Ureter (tissue), 1 donor: ENCODE measurements around the gene CNTLN. TPM values are rescaled to one million over a fixed set of nuclear protein-coding genes. Genes with fewer than 3 reads are reported as not detected.
"Not testable (repeated sequence)": the region's sequence is repeated elsewhere in the genome, so short reads cannot be mapped to it uniquely, and the experiment has no call there.

ENCODE experiments used
- DNase-seq: peaks from one replicate; pipeline ENCODE4 v3.0.0-alpha.2; 2020; ENCODE audit warnings: low spot score
- total RNA-seq: library from RNA; stranded (reverse); gene quantifications from one replicate; pipeline ENCODE4 v1.2.4, GENCODE V29; 2023
- donor health status: DM: yes; HTN: yes; CAD: no.

The CNTLN gene
- total RNA-seq, 1 donor from 2014 or later, result 10.6 TPM

DNA sequence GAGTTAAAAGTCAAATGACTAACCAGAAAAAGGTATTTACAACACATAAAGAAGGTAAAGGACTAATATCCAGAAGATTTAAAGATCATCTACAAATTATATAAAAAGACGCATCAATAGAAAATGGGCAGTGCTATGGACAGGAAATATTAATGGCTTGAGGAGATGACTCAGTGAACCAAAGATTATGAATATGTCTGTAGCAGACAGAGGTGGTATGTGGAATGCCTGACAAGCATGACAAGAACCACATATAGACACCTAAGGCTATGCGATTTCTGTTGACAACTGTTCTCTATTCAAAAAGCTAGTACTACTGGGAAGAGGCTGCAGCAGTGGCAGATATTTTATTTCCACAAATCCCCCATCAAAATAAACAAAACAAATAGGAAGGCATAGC lies 267.0 kb downstream of the CNTLN start:
- DNase-seq, result no peak

DNA sequence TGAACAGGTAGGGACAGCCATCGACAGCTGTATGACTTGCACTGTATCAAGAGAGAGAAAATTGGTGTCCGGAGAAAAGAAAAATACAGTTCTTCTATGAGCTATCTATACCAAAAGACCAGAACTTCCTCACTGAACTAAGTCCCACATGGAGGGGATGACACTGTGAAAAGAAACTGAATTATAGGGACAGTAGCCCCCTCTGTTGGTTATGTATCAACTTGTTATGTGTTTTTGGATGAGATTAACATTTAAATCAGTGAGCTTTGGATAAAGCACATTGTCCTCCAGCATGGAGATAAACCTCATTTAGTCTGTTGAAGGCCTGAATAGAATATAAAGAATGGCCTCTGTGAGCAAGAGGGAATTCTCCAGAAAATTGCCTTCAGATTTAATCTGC lies 267.5 kb downstream of the CNTLN start:
- no peak for DNase-seq

GRCh38 chr9:17403539-17403938 lies 268.7 kb downstream of the CNTLN start:
- no peak for DNase-seq

DNA sequence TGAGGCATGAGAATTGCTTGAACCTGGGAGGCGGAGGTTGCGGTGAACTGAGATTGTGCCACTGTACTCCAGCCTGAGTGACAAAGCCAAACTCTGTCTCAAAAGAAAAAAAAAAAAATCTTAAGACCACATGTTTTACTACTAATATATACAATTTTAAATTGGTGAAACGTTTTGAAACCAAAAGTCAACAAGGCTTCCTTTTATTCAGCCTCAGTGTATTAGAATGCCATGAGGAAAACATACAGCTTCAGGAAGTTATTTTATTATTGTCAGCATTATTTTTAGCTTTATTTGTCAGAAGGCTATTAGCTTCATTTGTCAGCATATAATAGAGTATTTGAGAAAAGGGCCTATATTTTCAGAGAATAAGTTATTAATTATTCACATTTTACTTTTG lies 280.1 kb downstream of the CNTLN start:
- no peak for DNase-seq

GRCh38 chr9:17422994-17423680 lies 288.3 kb downstream of the CNTLN start:
- no peak for DNase-seq

GRCh38 chr9:17423681-17424011 lies 288.8 kb downstream of the CNTLN start:
- DNase-seq, result no peak

DNA sequence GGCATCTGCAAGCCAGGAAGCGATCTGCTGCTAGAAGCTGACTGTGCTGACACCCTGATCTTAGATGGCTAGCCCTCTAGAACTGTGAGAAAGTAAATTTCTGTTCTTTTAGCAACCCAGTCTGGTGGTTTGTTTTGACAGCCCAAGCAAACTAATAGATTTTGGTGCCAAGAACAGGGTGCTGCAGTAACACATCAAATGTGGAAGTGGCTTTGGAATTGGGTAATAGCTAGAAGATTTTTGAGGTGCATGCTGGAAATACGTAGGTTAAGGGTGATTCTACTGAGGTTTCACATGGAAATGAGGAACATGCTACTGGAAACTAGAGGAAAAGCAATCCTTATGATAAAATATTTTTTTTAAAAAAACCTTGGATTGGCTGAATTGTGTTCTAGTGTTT lies 290.5 kb downstream of the CNTLN start:
- no peak for DNase-seq

DNA sequence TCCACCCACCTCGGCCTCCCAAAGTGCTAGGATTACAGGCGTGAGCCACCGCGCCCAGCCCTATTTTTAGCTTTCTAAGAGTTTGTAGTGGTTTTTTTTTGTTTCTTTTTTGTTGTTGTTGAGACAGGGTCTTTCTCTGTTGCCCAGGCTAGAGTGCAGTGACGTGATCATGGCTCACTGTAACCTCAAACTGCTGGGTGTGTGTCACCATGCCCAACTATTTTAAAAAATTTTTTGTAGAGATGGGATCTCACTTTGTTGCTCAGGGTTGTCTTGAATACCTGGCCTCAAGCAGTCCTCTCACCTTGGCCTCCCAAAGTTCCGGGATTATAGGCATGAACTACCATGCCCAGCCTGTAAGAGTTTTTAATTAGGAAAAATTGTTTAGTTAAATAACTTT lies 298.7 kb downstream of the CNTLN start:
- DNase-seq, result no peak

DNA sequence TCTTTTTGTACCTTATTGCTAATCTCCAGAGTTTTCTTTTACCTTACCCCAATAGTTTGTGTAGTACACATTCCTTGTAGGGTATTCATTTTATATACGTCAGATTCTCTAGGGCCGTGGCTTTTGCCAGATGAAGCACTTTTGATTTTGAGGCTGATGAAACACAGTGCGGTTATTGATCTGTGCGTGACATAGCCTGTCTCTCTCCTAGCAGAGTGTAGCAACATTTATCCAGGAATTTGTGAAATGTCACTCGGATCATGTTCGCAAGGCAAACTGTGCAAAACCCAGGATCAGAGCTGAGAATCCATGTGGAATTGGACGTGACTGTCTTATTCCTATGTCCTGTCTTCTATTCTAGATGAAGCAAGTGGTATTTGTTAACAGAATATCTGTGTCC lies 302.0 kb downstream of the CNTLN start:
- no peak for DNase-seq

DNA sequence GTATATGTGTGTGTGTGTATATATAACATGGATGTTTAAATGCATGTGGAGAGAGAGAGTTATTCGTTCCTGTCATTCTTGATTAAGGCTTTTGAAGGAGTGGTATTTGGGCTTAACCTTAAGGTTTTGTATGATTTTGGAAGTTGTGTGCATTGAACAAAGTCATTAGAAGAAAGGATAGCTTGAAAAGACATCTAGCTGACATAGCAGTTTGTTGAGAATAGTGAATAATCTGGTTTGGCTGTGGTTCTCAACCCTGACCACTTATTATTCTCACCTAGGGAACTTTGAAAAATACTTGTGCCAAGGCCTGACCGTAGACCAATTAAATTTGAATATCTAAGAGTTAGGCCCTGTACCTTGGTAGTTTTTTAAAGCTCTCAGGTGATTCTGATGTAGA lies 303.0 kb downstream of the CNTLN start:
- DNase-seq, result no peak

DNA sequence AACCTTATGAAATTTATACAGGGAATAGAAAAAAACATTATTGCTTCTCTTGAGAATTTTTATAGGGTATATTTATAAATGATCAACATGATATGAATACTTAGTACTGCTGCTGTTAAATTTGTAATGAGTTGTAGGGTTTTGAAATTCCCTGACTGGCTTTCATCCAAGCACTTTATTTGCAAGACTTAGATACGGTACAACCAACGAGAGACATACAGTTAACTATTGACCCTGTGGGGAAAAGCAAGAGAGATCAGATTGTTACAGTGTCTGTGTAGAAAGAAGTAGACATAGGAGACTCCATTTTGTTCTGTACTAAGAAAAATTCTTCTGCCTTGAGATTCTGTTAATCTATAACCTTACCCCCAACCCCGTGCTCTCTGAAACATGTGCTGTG lies 310.3 kb downstream of the CNTLN start:
- DNase-seq, result not testable (repeated sequence)

GRCh38 chr9:17453751-17454150 lies 318.9 kb downstream of the CNTLN start:
- no peak for DNase-seq

GRCh38 chr9:17462869-17463464 lies 328.1 kb downstream of the CNTLN start:
- DNase-seq, result no peak

DNA sequence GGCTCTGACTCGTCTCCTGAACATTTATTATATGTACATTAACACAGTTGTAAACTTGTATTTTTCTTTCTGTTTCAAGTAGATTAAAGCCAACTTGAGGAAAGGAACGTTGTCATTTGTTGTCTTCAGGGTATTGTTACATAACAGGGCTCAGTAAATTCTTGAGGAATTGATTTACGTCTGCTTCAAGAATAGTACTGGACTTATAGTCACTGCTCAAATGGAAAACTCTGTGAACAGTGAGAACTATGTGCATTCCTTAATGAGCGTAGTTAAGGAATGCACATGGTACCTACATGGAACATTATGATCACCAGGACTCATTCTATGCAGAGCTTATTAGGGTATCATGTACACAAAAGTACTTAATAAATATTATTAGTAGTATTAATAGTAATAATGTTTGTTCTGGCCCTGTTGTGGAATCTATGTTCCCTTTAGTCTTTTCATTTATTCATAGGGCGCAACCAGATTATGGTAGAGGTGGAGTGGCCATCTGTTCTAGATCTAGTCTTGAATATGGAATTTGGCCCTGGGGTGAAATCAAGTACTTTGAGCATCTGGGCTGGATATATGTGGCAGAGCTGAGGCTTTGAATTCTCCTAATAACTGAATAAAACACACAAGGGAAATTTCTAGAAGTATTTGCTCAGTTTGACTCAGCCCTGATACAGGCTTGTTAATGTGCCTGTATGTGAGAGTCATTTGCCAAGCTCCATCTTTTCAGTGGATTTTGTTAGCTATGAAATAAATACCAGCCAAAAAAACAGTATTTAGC lies 335.4 kb downstream of the CNTLN start:
- DNase-seq, result no peak

GRCh38 chr9:17472126-17472525 lies 337.3 kb downstream of the CNTLN start:
- no peak for DNase-seq

DNA sequence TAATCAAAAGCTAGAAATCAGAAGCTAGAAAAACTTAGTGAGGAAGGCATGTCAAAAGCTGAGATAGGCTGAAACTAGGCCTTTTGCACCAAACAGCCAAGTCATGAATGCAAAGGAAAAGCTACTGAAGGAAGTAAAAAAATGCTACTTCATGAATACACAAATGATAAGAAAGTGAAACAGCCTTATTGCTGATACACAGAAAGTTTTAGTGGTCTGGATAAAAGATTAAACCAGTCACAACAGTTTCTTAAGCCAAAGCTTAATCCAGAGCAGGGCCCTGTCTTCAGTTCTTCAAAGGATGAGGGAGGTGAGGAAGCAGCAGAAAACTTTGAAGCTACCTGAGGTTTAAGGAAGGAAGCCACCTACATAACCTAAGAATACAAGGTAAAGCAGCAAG lies 341.6 kb downstream of the CNTLN start:
- DNase-seq, result no peak

- no peak for DNase-seq
These were observed 343.0 kb downstream of the CNTLN start for GRCh38 chr9:17477816-17478215.

DNA sequence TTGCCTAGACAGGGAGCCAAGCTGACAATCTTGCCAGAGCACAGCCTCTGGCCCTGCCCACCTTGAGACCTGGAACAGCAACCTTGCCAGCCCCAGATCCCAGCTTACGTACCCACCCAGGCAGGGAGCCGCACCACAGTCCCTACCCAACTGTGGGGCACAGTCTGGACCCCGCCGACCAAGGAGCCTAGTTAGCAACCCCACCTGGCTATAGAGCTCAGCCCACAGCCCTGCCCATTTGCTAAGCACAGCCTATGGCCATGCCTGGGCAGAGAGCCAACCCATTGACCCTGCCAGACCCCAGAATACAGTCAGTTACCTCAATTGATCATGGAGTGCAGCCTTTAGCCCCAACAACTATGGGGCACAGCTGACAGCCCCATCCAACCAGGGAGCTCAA lies 346.1 kb downstream of the CNTLN start:
- no peak for DNase-seq

- no peak for DNase-seq
These were observed 346.7 kb downstream of the CNTLN start for GRCh38 chr9:17481565-17481964.

DNA sequence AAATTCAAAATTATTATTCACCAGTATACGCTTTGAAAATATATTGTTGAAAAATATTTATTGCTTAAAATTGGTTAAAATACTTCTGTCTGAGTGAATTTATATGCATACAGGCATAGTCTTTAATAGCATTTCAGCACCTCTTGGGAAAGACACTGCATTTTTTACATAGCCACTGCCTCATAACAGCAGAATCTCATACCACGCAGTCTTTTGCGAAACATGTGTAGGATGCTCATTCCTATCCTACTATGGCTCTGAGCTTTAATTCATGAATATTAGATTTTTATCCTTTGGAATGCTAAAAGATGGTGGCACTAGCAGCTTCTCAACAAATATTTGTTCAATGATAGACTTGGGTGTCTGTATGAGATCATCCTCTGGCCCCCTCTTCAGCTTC lies 350.1 kb downstream of the CNTLN start:
- DNase-seq, result no peak

GRCh38 chr9:17486396-17486795 lies 351.6 kb downstream of the CNTLN start:
- no peak for DNase-seq

- no peak for DNase-seq
These were observed 352.6 kb downstream of the CNTLN start for GRCh38 chr9:17487467-17487866.

GRCh38 chr9:17488662-17489061 lies 353.8 kb downstream of the CNTLN start:
- no peak for DNase-seq
